HTR-8/SVneo (cell line): ENCODE measurements around the gene LHPP.

Experiments used
- DNase-seq: peaks from one replicate; pipeline ENCODE4 v3.0.0; 2011; ENCODE audit warnings: low spot score, mixed read lengths; ENCODE audit not compliant: insufficient read length
- FAIRE-seq: peaks from 2 replicates; lab custom pipeline; 2011; peaks lifted over from hg19 to GRCh38; lab: Jason Lieb, UNC

Gene LHPP

GRCh38 chr10:124494046-124494807, 32.6 kb downstream of the LHPP start:
- FAIRE-seq (no peak), DNase-seq (no peak)

GRCh38 chr10:124495162-124495561, 33.5 kb downstream of the LHPP start:
- no peak for DNase-seq
- no peak for FAIRE-seq

- FAIRE-seq (no peak), DNase-seq (no peak)
Measured at GRCh38 chr10:124495725-124496124, 34.1 kb downstream of the LHPP start.

- no peak for DNase-seq
- no peak for FAIRE-seq
Measured at GRCh38 chr10:124496150-124496549, 34.5 kb downstream of the LHPP start.

- FAIRE-seq (no peak), DNase-seq (no peak)
Measured at GRCh38 chr10:124496620-124497019, 35.0 kb downstream of the LHPP start.

GRCh38 chr10:124497196-124497881, 35.7 kb downstream of the LHPP start:
- no peak for DNase-seq
- no peak for FAIRE-seq

- FAIRE-seq (no peak), DNase-seq (no peak)
Measured at GRCh38 chr10:124498056-124498455, 36.4 kb downstream of the LHPP start.

GRCh38 chr10:124500757-124501156, 39.1 kb downstream of the LHPP start:
- FAIRE-seq: no peak
- DNase-seq: no peak

- FAIRE-seq (no peak), DNase-seq (no peak)
Measured at GRCh38 chr10:124504711-124505110, 43.1 kb downstream of the LHPP start.

GRCh38 chr10:124505279-124505678, 43.7 kb downstream of the LHPP start:
- no peak for DNase-seq
- no peak for FAIRE-seq

- no peak for DNase-seq
- no peak for FAIRE-seq
Measured at GRCh38 chr10:124508070-124508667, 46.5 kb downstream of the LHPP start.

GRCh38 chr10:124508907-124509454, 47.4 kb downstream of the LHPP start:
- DNase-seq (no peak), FAIRE-seq (no peak)

GRCh38 chr10:124509880-124510632, 48.4 kb downstream of the LHPP start:
- DNase-seq (no peak), FAIRE-seq (no peak)

- FAIRE-seq (no peak), DNase-seq (no peak)
Measured at GRCh38 chr10:124510759-124511158, 49.1 kb downstream of the LHPP start.

- DNase-seq: no peak
- no peak for FAIRE-seq
Measured at GRCh38 chr10:124511205-124512039, 49.8 kb downstream of the LHPP start.

GRCh38 chr10:124512040-124512428, 50.4 kb downstream of the LHPP start:
- FAIRE-seq (no peak), DNase-seq (no peak)

- FAIRE-seq (no peak), DNase-seq (no peak)
Measured at GRCh38 chr10:124512600-124512999, 51.0 kb downstream of the LHPP start.

- no peak for FAIRE-seq
- no peak for DNase-seq
Measured at GRCh38 chr10:124515244-124515970, 53.8 kb downstream of the LHPP start.

GRCh38 chr10:124516181-124516580, 54.6 kb downstream of the LHPP start:
- DNase-seq (no peak), FAIRE-seq (no peak)
